ENCODE data around the gene UBE2H. TPM values are rescaled to one million over a fixed set of nuclear protein-coding genes. Genes with fewer than 3 reads are reported as not detected.
"Not testable (repeated sequence)": the region's sequence is repeated elsewhere in the genome, so short reads cannot be mapped to it uniquely, and the experiment has no call there.

UBE2H gene
- total RNA-seq, 1 donor from 2014 or later = 99.1 TPM

DNA sequence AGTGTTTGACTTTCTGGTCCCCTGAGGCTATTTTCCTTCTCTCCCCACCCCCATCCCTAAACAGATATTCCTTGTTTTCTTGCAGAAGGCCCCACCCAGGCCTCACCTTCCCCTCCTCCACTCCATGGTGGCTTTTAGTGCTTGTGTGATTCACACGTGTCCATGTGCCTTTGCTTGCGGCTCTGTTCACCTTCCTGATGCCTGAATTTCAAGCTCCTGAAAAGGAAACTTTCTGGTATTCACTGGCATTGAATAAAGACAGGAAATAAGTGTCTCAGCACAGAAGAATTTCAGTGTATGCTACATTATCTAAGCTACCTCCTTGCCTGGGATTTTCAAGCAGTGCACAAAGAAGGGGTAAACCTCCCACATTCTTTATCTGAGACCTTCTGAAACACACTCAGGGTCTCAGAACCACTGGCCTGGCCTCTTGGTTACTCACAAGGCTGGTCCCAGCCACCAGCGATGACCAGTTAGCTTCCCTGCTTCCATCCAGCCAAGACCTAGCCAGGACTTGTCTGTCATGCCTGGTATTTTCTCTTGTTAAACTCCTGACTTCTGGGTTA is 17.2 kb upstream of the UBE2H start:
- Mint-ChIP-seq H3K9me3 (ENCODE audit: low read depth) (no peaks in the 10 kb centered on the region), H3K4me3 (ENCODE audit: low read depth) (no peak overlapping the region), H3K36me3 (ENCODE audit: insufficient read depth) (no peaks in the 10 kb centered on the region), H3K27me3 (no peaks in the 10 kb centered on the region), H3K4me1 (ENCODE audit: low read depth) (peaks cover 14% of the 10 kb centered on the region), H3K27ac (peak overlapping the region; percentile 86)
- TF ChIP-seq, protein P1, sequence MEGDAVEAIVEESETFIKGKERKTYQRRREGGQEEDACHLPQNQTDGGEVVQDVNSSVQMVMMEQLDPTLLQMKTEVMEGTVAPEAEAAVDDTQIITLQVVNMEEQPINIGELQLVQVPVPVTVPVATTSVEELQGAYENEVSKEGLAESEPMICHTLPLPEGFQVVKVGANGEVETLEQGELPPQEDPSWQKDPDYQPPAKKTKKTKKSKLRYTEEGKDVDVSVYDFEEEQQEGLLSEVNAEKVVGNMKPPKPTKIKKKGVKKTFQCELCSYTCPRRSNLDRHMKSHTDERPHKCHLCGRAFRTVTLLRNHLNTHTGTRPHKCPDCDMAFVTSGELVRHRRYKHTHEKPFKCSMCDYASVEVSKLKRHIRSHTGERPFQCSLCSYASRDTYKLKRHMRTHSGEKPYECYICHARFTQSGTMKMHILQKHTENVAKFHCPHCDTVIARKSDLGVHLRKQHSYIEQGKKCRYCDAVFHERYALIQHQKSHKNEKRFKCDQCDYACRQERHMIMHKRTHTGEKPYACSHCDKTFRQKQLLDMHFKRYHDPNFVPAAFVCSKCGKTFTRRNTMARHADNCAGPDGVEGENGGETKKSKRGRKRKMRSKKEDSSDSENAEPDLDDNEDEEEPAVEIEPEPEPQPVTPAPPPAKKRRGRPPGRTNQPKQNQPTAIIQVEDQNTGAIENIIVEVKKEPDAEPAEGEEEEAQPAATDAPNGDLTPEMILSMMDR (IDR thresholded peaks at IDR 0.05; ENCODE audit: unreplicated experiment) = no peak
- no peak for DNase-seq (ENCODE audit: low spot score, unreplicated experiment)

GRCh38 chr7:129968592-129969383 is 16.0 kb upstream of the UBE2H start:
- H3K36me3 Mint-ChIP-seq (ENCODE audit: insufficient read depth) = no peaks in the 10 kb centered on the region
- peak overlapping the region; percentile 57 for H3K27ac Mint-ChIP-seq
- H3K4me1 Mint-ChIP-seq (ENCODE audit: low read depth) = peaks cover 14% of the 10 kb centered on the region
- TF ChIP-seq, protein P1 (IDR thresholded peaks at IDR 0.05; ENCODE audit: unreplicated experiment) = no peak
- no peaks in the 10 kb centered on the region for H3K9me3 Mint-ChIP-seq (ENCODE audit: low read depth)
- no peak for DNase-seq (ENCODE audit: low spot score, unreplicated experiment)
- H3K4me3 Mint-ChIP-seq (ENCODE audit: low read depth) = no peak overlapping the region
- no peaks in the 10 kb centered on the region for H3K27me3 Mint-ChIP-seq

DNA sequence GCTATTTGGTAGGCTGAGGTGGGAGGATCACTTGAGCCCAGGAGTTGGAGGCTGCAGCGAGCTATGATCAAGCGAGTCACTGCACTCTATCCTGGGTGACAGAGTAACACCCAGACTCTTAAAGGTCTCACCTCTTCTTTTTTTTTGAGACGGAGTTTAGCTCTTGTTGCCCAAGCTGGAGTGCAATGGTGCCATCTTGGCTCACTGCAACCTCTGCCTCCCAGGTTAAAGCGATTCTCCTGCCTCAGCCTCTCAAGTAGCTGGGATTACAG is 7.4 kb upstream of the UBE2H start:
- not testable (repeated sequence) for H3K36me3 Mint-ChIP-seq (ENCODE audit: insufficient read depth); H3K9me3 Mint-ChIP-seq (ENCODE audit: low read depth); H3K27ac Mint-ChIP-seq; H3K4me3 Mint-ChIP-seq (ENCODE audit: low read depth); H3K27me3 Mint-ChIP-seq; DNase-seq (ENCODE audit: low spot score, unreplicated experiment)
- H3K4me1 Mint-ChIP-seq (ENCODE audit: low read depth) = peaks cover 22% of the 10 kb centered on the region

- Mint-ChIP-seq H3K36me3 (ENCODE audit: insufficient read depth) (no peaks in the 10 kb centered on the region), H3K27ac (no peak overlapping the region), H3K9me3 (ENCODE audit: low read depth) (no peaks in the 10 kb centered on the region)
Observed at GRCh38 chr7:129959471-129960203, 6.9 kb upstream of the UBE2H start.

DNA sequence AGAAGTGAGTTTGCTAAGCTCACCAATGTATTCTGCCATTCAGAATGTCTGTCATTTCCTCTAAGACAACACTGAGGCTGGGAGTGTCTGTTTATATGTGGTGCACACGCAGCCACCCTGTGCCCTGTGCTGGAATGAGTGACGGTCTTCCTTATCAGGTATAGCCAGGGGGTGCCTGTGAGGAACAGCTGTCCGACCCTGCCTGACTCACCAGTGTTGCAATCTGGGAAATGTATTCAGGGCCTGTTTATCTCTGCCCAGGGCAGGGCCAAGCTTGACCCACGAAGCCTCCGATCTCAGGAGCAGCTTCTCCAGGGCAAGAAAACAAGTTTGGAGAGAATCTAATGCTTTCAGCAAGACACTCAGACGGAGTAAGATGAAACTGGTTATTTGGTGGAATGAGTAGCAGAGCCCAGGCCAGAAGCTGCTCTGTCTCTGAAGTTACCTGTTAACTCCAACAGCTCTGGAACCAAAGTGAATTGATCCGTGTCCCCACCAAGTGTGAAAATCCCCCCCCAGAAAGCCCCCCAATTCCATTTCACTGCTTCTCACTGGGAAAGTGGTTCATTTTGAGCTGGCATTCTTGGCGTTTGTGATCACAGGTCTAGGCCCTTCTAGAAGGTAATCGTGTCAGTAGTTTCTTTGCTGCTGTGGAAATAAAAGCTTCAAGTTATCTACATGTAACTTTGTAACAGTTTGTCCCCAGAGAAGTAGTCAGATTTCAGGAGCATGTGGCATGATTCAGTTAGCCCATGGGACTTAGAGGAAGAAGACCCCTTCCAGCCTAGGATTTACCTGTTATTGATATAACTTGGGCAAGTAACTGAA is 6.1 kb upstream of the UBE2H start:
- no peak overlapping the region for H3K4me3 Mint-ChIP-seq (ENCODE audit: low read depth)
- H3K27me3 Mint-ChIP-seq = no peaks in the 10 kb centered on the region
- peak overlapping the region; percentile 67 for H3K27ac Mint-ChIP-seq
- H3K36me3 Mint-ChIP-seq (ENCODE audit: insufficient read depth) = no peaks in the 10 kb centered on the region
- H3K4me1 Mint-ChIP-seq (ENCODE audit: low read depth) = peaks cover 26% of the 10 kb centered on the region
- TF ChIP-seq, protein P1 (IDR thresholded peaks at IDR 0.05; ENCODE audit: unreplicated experiment) = no peak
- no peak for DNase-seq (ENCODE audit: low spot score, unreplicated experiment)
- no peaks in the 10 kb centered on the region for H3K9me3 Mint-ChIP-seq (ENCODE audit: low read depth)

More at GRCh38 chr7:129959471-129960203, 6.9 kb upstream of the UBE2H start:
- no peak for DNase-seq (ENCODE audit: low spot score, unreplicated experiment)
- no peaks in the 10 kb centered on the region for H3K27me3 Mint-ChIP-seq
- TF ChIP-seq, protein P1 (IDR thresholded peaks at IDR 0.05; ENCODE audit: unreplicated experiment) = no peak
- H3K4me1 Mint-ChIP-seq (ENCODE audit: low read depth) = peaks cover 22% of the 10 kb centered on the region
- H3K4me3 Mint-ChIP-seq (ENCODE audit: low read depth) = no peak overlapping the region

Data from progenitor cell of endocrine pancreas (in vitro differentiated cells).